Neural cell (in vitro differentiated cells): ENCODE results near the gene SECTM1. TPM values are rescaled to one million over a fixed set of nuclear protein-coding genes. Genes with fewer than 3 reads are reported as not detected.

Experiments used
- H2AFZ ChIP-seq: fragments of 200-600, 300-800 bp; sonication (generic), shearing (Covaris generic); 2 replicates; pipeline ENCODE4 v1.6.0; 2014; ENCODE audit warnings: low read depth, mild to moderate bottlenecking, antibody characterized with exemption, low read length, moderate library complexity
- H3F3A ChIP-seq: fragments of 200-600 bp; shearing (Covaris generic); 2 replicates; pipeline ENCODE4 v1.6.1; 2016; ENCODE audit warnings: mild to moderate bottlenecking, moderate library complexity, mixed read lengths, antibody characterized with exemption, low read length; ENCODE audit not compliant: insufficient read depth, poor library complexity, severe bottlenecking
- H3K27ac ChIP-seq: fragments of 200-600, 300-800 bp; sonication (generic), shearing (Covaris generic); 2 replicates; pipeline ENCODE4 v1.5.1; 2014; ENCODE audit warnings: mild to moderate bottlenecking, low read length, moderate library complexity
- H3K27me3 ChIP-seq: fragments of 300-800, 200-600 bp; sonication (generic), shearing (Covaris generic); 2 replicates; pipeline ENCODE4 v1.6.0; 2014; ENCODE audit warnings: mild to moderate bottlenecking, low read depth, low read length, moderate library complexity; ENCODE audit not compliant: insufficient read depth
- H3K36me3 ChIP-seq: fragments of 300-800, 200-600 bp; sonication (generic), shearing (Covaris generic); 2 replicates; pipeline ENCODE4 v1.5.1; 2014; ENCODE audit warnings: mild to moderate bottlenecking, antibody characterized with exemption, low read length, moderate library complexity; ENCODE audit not compliant: insufficient read depth
- H3K4me2 ChIP-seq: fragments of 300-800, 200-600 bp; sonication (generic), shearing (Covaris generic); 2 replicates; pipeline ENCODE4 v1.6.0; 2014; ENCODE audit warnings: mild to moderate bottlenecking, low read length
- H3K4me3 ChIP-seq: fragments of 300-800, 200-600 bp; sonication (generic), shearing (Covaris generic); 2 replicates; pipeline ENCODE4 v1.5.1; 2014; ENCODE audit warnings: mild to moderate bottlenecking, low read length, moderate library complexity
- H3K79me2 ChIP-seq: fragments of 200-600 bp; shearing (Covaris generic); replicated peaks from 2 replicates; pipeline ENCODE4 v1.6.0; 2014; ENCODE audit warnings: mild to moderate bottlenecking, low read length, moderate library complexity; ENCODE audit not compliant: insufficient read depth
- H3K9ac ChIP-seq: fragments of 300-800, 200-600 bp; sonication (generic), shearing (Covaris generic); 2 replicates; pipeline ENCODE4 v1.6.1; 2016; ENCODE audit warnings: mild to moderate bottlenecking, low read length, mixed read lengths
- H3K9me2 ChIP-seq: fragments of 200-600 bp; shearing (Covaris generic); 2 replicates; pipeline ENCODE4 v1.6.1; 2016; ENCODE audit warnings: mild to moderate bottlenecking, low read length, mixed read lengths; ENCODE audit not compliant: insufficient read depth
- H3K9me3 ChIP-seq: fragments of 200-600, 300-800 bp; sonication (generic), shearing (Covaris generic); 2 replicates; pipeline ENCODE4 v1.6.1; 2016; ENCODE audit warnings: mild to moderate bottlenecking, mixed run types, low read length, moderate library complexity, mixed read lengths
- H4K20me1 ChIP-seq: fragments of 200-600 bp; shearing (Covaris generic); 2 replicates; pipeline ENCODE4 v1.6.1; 2016; ENCODE audit warnings: mild to moderate bottlenecking, mixed run types; ENCODE audit not compliant: insufficient read depth
- EP300 ChIP-seq: fragments of 450-650 bp; conservative IDR thresholded peaks from 2 replicates; pipeline ENCODE4 v1.6.1; 2014; ENCODE audit warnings: antibody characterized with exemption, mild to moderate bottlenecking, moderate library complexity; ENCODE audit not compliant: poor library complexity, severe bottlenecking
- EZH2 ChIP-seq: fragments of 200-600, 300-800 bp; shearing (Covaris generic), sonication (generic); IDR thresholded peaks from 2 replicates; pipeline ENCODE4 v1.6.1; 2014; ENCODE audit warnings: antibody characterized with exemption, low read length, borderline replicate concordance, mild to moderate bottlenecking; ENCODE audit not compliant: insufficient read depth, poor library complexity, severe bottlenecking
- MXI1 ChIP-seq: fragments of 450-650 bp; conservative IDR thresholded peaks from 2 replicates; pipeline ENCODE4 v1.6.1; 2014; ENCODE audit warnings: antibody characterized with exemption, mild to moderate bottlenecking; ENCODE audit not compliant: poor library complexity, severe bottlenecking
- POLR2AphosphoS5 ChIP-seq: IDR thresholded peaks from 2 replicates; pipeline ENCODE4 v1.6.1; 2012
- RAD21 ChIP-seq: fragments of 450-650 bp; conservative IDR thresholded peaks from 2 replicates; pipeline ENCODE4 v1.6.1; 2014; ENCODE audit warnings: antibody characterized with exemption, mild to moderate bottlenecking, moderate library complexity
- SMC3 ChIP-seq: fragments of 450-650 bp; conservative IDR thresholded peaks from 2 replicates; pipeline ENCODE4 v1.6.1; 2014; ENCODE audit warnings: antibody characterized with exemption, mild to moderate bottlenecking, moderate library complexity; ENCODE audit not compliant: poor library complexity
- TAF1 ChIP-seq: IDR thresholded peaks from 2 replicates; pipeline ENCODE4 v1.6.1; 2012; ENCODE audit warnings: low read depth
- polyA plus RNA-seq: library from polyadenylated mRNA; depleted of rRNA; stranded (reverse); fragments of >200 nt; gene quantifications from 2 replicates; pipeline ENCODE4 v1.2.3, GENCODE V29; 2014
- TF ChIP-seq, protein P1 (sequence below): fragments of 450-650 bp; IDR thresholded peaks from 2 replicates; pipeline ENCODE4 v1.5.1; 2014; ENCODE audit warnings: antibody characterized with exemption, mild to moderate bottlenecking, moderate library complexity; ENCODE audit not compliant: poor library complexity, severe bottlenecking
- TF ChIP-seq, protein P2 (sequence below): IDR thresholded peaks from 2 replicates; pipeline ENCODE4 v1.6.1; 2012; ENCODE audit warnings: borderline replicate concordance

SECTM1 gene
- polyA plus RNA-seq, 1 donor from 2014 or later, result not detected

DNA sequence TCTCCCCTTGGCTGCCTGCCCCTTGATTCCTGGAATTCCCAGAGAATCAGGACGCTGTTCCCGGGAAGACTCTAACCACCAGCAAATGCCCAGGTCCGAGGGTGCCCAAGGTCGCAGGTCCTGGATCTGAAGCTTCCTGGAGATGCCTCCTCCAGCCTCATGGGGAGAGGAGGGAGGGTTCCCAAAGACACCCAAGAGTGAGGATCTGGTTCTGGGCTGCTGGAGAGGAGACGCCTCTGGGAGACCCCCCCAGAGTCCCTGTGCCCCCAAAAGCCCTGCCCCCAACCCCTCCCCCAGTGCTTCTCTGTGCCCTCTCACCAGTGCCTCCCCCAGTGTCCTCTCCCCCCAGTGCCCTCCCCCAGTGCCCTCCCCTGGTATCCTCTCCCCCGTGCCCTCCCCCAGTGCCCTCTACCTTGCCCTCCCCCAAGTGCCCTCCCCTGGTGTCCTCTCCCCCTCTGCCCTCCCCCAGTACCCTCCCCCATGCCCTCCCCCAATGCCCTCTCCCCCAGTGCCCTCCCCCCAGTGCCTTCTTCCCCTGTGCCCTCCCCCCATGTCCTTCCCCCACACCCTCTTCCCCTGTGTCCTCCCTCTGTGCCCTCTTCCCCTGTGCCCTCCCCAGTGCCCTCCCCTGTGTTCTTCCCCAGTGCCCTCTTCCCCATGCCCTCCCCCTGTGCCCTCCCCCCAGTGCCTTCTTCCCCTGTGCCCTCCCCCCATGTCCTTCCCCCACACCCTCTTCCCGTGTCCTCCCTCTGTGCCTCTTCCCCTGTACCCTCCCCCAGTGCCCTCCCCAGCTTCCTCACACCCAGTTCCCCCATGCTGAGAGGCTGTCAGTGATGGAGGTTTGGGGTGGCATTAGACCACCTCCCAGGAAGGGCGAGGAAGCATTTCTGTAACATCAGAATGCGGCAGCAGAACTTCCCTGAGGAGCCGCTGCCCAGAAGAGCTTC, 6.3 kb upstream of the SECTM1 start:
- Histone ChIP-seq H3K4me3 (no peak overlapping the region), H3K9me3 (no peaks in the 10 kb centered on the region), H3K9me2 (no peaks in the 10 kb centered on the region), H3K9ac (no peak overlapping the region), H3K4me2 (no peak overlapping the region), H3K27me3 (peaks cover 8% of the 10 kb centered on the region), H3F3A (no peaks in the 10 kb centered on the region), H3K27ac (no peak overlapping the region), H4K20me1 (no peaks in the 10 kb centered on the region), H3K36me3 (no peaks in the 10 kb centered on the region), H3K79me2 (no peaks in the 10 kb centered on the region), H2AFZ (no peak overlapping the region)
- TF ChIP-seq, protein P1, sequence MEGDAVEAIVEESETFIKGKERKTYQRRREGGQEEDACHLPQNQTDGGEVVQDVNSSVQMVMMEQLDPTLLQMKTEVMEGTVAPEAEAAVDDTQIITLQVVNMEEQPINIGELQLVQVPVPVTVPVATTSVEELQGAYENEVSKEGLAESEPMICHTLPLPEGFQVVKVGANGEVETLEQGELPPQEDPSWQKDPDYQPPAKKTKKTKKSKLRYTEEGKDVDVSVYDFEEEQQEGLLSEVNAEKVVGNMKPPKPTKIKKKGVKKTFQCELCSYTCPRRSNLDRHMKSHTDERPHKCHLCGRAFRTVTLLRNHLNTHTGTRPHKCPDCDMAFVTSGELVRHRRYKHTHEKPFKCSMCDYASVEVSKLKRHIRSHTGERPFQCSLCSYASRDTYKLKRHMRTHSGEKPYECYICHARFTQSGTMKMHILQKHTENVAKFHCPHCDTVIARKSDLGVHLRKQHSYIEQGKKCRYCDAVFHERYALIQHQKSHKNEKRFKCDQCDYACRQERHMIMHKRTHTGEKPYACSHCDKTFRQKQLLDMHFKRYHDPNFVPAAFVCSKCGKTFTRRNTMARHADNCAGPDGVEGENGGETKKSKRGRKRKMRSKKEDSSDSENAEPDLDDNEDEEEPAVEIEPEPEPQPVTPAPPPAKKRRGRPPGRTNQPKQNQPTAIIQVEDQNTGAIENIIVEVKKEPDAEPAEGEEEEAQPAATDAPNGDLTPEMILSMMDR, result no peak
- TF ChIP-seq RAD21 (no peak), POLR2AphosphoS5 (no peak), MXI1 (no peak), EP300 (no peak), TAF1 (no peak), SMC3 (no peak), EZH2 (no peak)
- TF ChIP-seq, protein P2, sequence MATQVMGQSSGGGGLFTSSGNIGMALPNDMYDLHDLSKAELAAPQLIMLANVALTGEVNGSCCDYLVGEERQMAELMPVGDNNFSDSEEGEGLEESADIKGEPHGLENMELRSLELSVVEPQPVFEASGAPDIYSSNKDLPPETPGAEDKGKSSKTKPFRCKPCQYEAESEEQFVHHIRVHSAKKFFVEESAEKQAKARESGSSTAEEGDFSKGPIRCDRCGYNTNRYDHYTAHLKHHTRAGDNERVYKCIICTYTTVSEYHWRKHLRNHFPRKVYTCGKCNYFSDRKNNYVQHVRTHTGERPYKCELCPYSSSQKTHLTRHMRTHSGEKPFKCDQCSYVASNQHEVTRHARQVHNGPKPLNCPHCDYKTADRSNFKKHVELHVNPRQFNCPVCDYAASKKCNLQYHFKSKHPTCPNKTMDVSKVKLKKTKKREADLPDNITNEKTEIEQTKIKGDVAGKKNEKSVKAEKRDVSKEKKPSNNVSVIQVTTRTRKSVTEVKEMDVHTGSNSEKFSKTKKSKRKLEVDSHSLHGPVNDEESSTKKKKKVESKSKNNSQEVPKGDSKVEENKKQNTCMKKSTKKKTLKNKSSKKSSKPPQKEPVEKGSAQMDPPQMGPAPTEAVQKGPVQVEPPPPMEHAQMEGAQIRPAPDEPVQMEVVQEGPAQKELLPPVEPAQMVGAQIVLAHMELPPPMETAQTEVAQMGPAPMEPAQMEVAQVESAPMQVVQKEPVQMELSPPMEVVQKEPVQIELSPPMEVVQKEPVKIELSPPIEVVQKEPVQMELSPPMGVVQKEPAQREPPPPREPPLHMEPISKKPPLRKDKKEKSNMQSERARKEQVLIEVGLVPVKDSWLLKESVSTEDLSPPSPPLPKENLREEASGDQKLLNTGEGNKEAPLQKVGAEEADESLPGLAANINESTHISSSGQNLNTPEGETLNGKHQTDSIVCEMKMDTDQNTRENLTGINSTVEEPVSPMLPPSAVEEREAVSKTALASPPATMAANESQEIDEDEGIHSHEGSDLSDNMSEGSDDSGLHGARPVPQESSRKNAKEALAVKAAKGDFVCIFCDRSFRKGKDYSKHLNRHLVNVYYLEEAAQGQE, result no peak

DNA sequence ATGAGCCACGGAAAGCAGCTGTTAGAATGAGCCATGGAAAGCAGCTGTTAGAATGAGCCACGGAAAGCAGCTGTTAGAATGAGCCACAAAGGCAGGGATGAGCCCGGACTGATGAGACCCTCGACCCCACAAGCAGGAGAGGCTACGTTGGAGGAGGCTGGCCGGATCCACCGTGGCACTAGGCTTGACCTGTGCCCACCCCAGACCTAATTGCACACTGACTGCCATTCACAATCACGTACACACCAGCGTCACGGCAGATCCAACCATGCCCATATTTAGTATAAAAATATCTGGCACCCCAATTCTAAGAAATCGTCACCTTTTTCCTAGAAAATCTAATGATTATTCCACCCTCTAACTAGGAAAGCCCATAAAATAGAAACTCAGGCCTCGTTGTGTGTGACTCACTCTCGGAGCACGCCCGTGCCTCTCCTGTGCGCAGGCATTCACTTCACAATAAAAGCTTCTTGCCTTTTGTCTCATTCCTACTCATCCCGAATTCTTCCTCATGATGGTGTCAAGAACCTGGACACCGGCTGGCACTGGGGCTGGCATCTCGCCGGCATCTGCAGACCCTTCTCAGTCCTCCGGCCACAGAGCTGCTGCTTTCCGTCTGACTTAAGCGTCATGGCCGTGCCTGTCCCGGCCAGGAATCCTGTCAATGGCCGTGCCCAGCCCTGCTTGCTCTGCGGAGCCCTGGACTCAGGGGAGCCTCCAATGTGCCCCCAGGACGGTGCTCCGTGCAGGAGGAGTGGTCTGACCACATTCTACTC, 5.5 kb upstream of the SECTM1 start:
- peaks cover 17% of the 10 kb centered on the region for H3K27me3 ChIP-seq
- no peaks in the 10 kb centered on the region for H3K9me2 ChIP-seq
- H4K20me1 ChIP-seq, result no peaks in the 10 kb centered on the region
- no peaks in the 10 kb centered on the region for H3K36me3 ChIP-seq
- TF ChIP-seq EP300 (no peak), SMC3 (no peak), EZH2 (no peak), MXI1 (no peak), RAD21 (no peak), POLR2AphosphoS5 (no peak), TAF1 (no peak)
- TF ChIP-seq, protein P2, result no peak
- TF ChIP-seq, protein P1, result no peak
- H3F3A ChIP-seq, result no peaks in the 10 kb centered on the region
- H3K4me3 ChIP-seq, result no peak overlapping the region
- no peak overlapping the region for H3K9ac ChIP-seq
- H2AFZ ChIP-seq, result no peak overlapping the region
- H3K27ac ChIP-seq, result no peak overlapping the region
- no peaks in the 10 kb centered on the region for H3K9me3 ChIP-seq
- H3K79me2 ChIP-seq, result no peaks in the 10 kb centered on the region
- H3K4me2 ChIP-seq, result no peak overlapping the region
